ENCODE data around the gene COL13A1.

COL13A1 gene

DNA sequence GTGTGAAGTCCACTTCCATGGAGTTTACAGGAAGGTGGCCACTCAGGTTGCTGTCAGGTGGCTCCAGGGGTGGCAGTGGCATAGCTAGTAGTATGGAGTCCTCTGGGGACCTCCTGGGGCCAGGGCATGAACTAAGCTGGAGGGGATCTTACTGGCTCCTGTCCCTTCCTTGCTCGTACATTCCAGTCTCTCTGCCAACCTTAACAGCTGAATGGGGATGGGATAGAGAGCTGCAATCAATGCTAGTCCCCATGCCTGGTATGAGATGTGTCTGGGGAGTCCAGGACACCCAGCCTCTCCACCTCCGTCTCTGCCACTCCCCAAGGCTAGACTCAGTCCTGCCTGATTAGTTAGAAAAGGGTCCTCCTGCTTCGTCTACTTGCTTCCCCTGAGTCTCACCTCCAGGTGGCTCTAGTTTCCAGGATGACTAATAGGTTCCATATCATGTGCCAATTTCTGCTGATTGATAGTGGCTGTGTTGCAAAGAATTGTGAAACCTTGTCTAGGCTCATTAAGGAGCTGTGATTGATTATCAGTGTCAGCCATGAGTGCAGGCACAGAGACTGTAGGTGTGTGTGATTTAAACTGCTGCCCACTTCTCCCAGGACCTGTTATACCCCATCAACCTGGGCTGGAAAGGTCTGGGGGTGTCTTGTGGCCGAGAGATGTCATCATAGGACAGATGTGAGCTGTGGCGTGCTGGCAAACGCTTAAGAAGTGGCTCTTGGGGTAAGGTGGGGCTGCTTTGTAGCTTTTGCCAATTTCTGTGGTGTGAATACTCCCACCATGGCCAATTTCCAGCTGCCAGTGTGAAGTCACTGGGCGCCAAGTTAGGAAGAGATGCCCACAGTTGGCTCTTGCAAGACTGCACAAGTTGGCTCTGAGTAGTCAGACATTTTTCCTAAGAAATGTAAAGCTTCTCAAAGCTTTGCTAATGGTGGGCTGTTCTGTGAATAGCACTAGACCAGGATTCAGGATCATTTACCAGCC is 59.8 kb downstream of the COL13A1 start:
- Histone ChIP-seq H3K36me3 (no peaks in the 10 kb centered on the region), H3K27me3 (no peaks in the 10 kb centered on the region), H3K9me3 (no peaks in the 10 kb centered on the region), H3K4me3 (no peak overlapping the region), H3K4me1 (peaks cover 0 to 23% (median 21%) of the 10 kb centered on the region in 4 donors), H3K27ac (no peak overlapping the region)
- TF ChIP-seq CTCF (IDR thresholded peaks at IDR 0.05): peak; percentile 23 to 38
- no peak for DNase-seq
- intact Hi-C loops (cut with DNase I; ENCODE audit: low total_unique reads): no loop called here

DNA sequence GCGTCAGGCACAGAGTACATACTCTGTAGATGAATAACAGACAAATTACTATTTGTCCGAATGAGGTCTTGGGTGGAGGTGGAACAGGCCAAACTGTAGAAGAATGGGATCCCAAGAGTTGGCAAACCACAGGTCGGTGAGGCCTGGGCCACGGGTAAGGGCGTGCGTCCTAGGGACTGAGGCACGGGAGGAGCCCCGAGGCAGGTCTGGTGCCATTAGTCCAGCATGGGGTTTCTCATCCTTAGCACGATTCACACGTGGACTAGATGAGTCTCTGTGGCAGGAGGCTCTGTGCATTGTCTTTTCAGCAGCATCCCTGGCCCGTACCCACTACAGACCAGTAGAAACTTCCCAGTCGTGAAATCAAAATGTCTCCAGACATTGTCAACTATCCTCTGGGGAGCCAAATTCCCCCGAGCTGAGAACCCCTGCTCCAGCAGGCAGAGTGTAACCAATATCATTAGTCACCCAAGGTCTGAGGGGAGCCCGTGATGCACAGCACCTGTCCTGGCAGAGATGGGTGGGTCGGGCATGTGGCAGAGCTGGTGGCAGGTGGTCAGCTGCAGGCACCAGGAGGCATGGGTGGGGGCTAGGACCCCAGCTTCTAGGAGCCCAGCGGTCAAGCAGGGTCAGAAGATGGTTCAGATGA is 61.3 kb downstream of the COL13A1 start:
- no peak for TF ChIP-seq CTCF (IDR thresholded peaks at IDR 0.05)
- H3K9me3 ChIP-seq: no peaks in the 10 kb centered on the region
- H3K4me1 ChIP-seq: peaks cover 0 to 35% (median 29%) of the 10 kb centered on the region in 4 donors
- DNase-seq: no peak
- intact Hi-C loops (cut with DNase I; ENCODE audit: low total_unique reads): no loop called here
- no peaks in the 10 kb centered on the region for H3K36me3 ChIP-seq
- H3K27me3 ChIP-seq: no peaks in the 10 kb centered on the region
- no peak overlapping the region for H3K4me3 ChIP-seq
- no peak overlapping the region for H3K27ac ChIP-seq

DNA sequence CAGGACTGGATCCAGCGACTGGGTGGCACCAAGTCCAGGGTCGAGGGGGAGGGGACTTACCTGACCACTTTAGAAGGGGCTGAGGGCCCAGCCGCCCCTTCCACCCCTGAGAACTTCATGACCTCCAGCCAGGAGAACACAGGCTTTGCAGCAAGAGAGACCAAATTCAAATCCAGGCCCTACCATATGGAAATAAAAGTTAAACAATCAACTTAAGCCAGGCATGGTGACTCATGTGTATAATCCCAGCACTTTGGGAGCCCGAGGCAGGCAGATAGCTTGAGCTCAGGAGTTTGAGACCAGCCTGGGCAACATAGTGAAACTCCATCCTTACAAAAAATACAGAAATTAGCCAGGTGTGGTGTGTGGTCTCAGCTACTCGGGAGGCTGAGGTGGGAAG is 61.9 kb downstream of the COL13A1 start:
- no peak overlapping the region for H3K27ac ChIP-seq
- intact Hi-C loops (cut with DNase I; ENCODE audit: low total_unique reads): no loop called here
- DNase-seq: no peak
- H3K4me1 ChIP-seq: peaks cover 0 to 35% (median 29%) of the 10 kb centered on the region in 4 donors
- no peak overlapping the region for H3K4me3 ChIP-seq
- no peak for TF ChIP-seq CTCF (IDR thresholded peaks at IDR 0.05)
- no peaks in the 10 kb centered on the region for H3K27me3 ChIP-seq
- no peaks in the 10 kb centered on the region for H3K36me3 ChIP-seq
- H3K9me3 ChIP-seq: no peaks in the 10 kb centered on the region

DNA sequence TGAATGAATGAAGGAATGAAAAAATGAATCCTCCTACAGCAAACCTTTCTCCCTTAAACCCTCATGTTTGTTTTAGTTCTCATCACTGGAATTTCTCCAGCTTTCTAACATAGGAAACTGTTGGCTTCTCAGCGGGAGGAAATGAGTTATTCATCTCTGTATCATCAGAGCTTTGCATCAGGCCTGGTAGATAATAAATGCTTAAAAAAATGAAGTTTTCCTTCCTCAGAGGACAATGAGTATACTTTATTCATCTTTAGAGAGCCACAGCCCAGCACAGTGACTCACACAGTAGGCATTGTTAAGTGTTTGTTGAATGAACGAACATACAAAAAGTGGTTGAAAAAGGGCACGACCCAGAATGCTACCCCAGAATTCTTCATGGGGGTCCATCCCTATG is 62.6 kb downstream of the COL13A1 start:
- Histone ChIP-seq H3K4me1 (peaks cover 0 to 39% (median 29%) of the 10 kb centered on the region in 4 donors), H3K27me3 (no peaks in the 10 kb centered on the region), H3K27ac (no peak overlapping the region), H3K36me3 (no peaks in the 10 kb centered on the region), H3K9me3 (no peaks in the 10 kb centered on the region), H3K4me3 (no peak overlapping the region)
- no peak for DNase-seq
- TF ChIP-seq CTCF (IDR thresholded peaks at IDR 0.05): no peak
- intact Hi-C loops (cut with DNase I; ENCODE audit: low total_unique reads): no loop called here

- Histone ChIP-seq H3K4me1 (peaks cover 0 to 39% (median 29%) of the 10 kb centered on the region in 4 donors), H3K27ac (no peak overlapping the region)
Measured at GRCh38 chr10:69865450-69865849, 63.7 kb downstream of the COL13A1 start.

More at GRCh38 chr10:69865450-69865849, 63.7 kb downstream of the COL13A1 start:
- Histone ChIP-seq H3K9me3 (no peaks in the 10 kb centered on the region), H3K4me3 (no peak overlapping the region), H3K36me3 (no peaks in the 10 kb centered on the region), H3K27me3 (no peaks in the 10 kb centered on the region)
- no peak for TF ChIP-seq CTCF (IDR thresholded peaks at IDR 0.05)
- no peak for DNase-seq
- intact Hi-C loops (cut with DNase I; ENCODE audit: low total_unique reads): no loop called here

Measured in tibial artery (tissue), 4 donors.